HepG2 (cell line): ENCODE measurements around the gene PPP2R2C. TPM values are rescaled to one million over a fixed set of nuclear protein-coding genes. Genes with fewer than 3 reads are reported as not detected.

Experiments used
- AGO2 ChIP-seq: fragments of 200-400 bp; formaldehyde crosslinking; optimal IDR thresholded peaks from 2 replicates; pipeline ENCODE3; 2017; ENCODE audit warnings: mild to moderate bottlenecking, low read depth, low read length, moderate library complexity
- CHD2 ChIP-seq: IDR thresholded peaks from 2 replicates; pipeline ENCODE4 v1.6.1; 2011; ENCODE audit warnings: low read depth, low read length, improper control_type of control experiment
- FOXP4 ChIP-seq: sonication (generic); formaldehyde crosslinking; IDR thresholded peaks from 2 replicates; pipeline ENCODE4 v1.4.0; 2020; ENCODE audit warnings: missing genetic modification reagents
- MTF1 ChIP-seq: sonication (generic); formaldehyde crosslinking; IDR thresholded peaks from 2 replicates; pipeline ENCODE4 v1.5.0; 2020; ENCODE audit warnings: missing genetic modification reagents
- PHF20 ChIP-seq: sonication (generic); formaldehyde crosslinking; IDR thresholded peaks from 2 replicates; pipeline ENCODE4 v1.5.0; 2020; ENCODE audit warnings: mild to moderate bottlenecking, missing genetic modification reagents
- RARA ChIP-seq: IDR thresholded peaks from 2 replicates; pipeline ENCODE4 v1.6.1; 2016; ENCODE audit warnings: missing genetic modification reagents, missing compliant biosample characterization
- RXRB ChIP-seq: IDR thresholded peaks from 2 replicates; pipeline ENCODE4 v1.6.1; 2016; ENCODE audit warnings: borderline replicate concordance, missing genetic modification reagents, missing compliant biosample characterization
- UBTF ChIP-seq: sonication (generic); formaldehyde crosslinking; IDR thresholded peaks from 2 replicates; pipeline ENCODE4 v1.4.0; 2020; ENCODE audit warnings: mild to moderate bottlenecking, missing genetic modification reagents
- YEATS4 ChIP-seq: sonication (generic); formaldehyde crosslinking; IDR thresholded peaks from 2 replicates; pipeline ENCODE4 v1.4.0; 2020; ENCODE audit warnings: missing genetic modification reagents, borderline replicate concordance
- ZBED4 ChIP-seq: sonication (generic); formaldehyde crosslinking; IDR thresholded peaks from 2 replicates; pipeline ENCODE4 v1.4.0; 2020; ENCODE audit warnings: missing genetic modification reagents, borderline replicate concordance
- ZNF12 ChIP-seq: sonication (generic); formaldehyde crosslinking; IDR thresholded peaks from 2 replicates; pipeline ENCODE4 v1.5.0; 2020; ENCODE audit warnings: missing genetic modification reagents
- ZNF276 ChIP-seq: sonication (generic); formaldehyde crosslinking; IDR thresholded peaks from 2 replicates; pipeline ENCODE4 v1.4.0; 2020; ENCODE audit warnings: mild to moderate bottlenecking, low read depth, missing genetic modification reagents
- ZNF335 ChIP-seq: sonication (generic); formaldehyde crosslinking; IDR thresholded peaks from 2 replicates; pipeline ENCODE4 v1.4.0; 2020; ENCODE audit warnings: missing genetic modification reagents
- ZNF550 ChIP-seq: sonication (generic); formaldehyde crosslinking; IDR thresholded peaks from 2 replicates; pipeline ENCODE4 v1.4.0; 2020; ENCODE audit warnings: mild to moderate bottlenecking, missing genetic modification reagents, borderline replicate concordance
- ZNF614 ChIP-seq: IDR thresholded peaks from 2 replicates; pipeline ENCODE4 v1.6.1; 2018; ENCODE audit warnings: missing biosample characterization, missing genetic modification reagents, inconsistent platforms, borderline replicate concordance
- ZNF687 ChIP-seq: sonication (generic); formaldehyde crosslinking; IDR thresholded peaks from 2 replicates; pipeline ENCODE4 v1.5.1; 2020; ENCODE audit warnings: mild to moderate bottlenecking, missing genetic modification reagents, moderate library complexity
- polyA plus RNA-seq, 8 experiments: library from polyadenylated mRNA; depleted of rRNA in 3 of 8; stranded (reverse) in 7 of 8; unstranded in 1 of 8; fragments of >200 nt; fragmentation: Illumina TruSeq in 4 of 8; extraction: Trizol in 4 of 8; gene quantifications; 2 replicates each; pipeline versions ENCODE4 v1.2.1 to v1.2.3, GENCODE V29; 2011 to 2016; ENCODE audit warnings: low read depth in 4 of 8, missing spikeins in 1 of 8, mixed read lengths in 1 of 8; ENCODE audit not compliant: insufficient read depth in 1 of 8
- total RNA-seq, 5 experiments: library from RNA; depleted of rRNA; stranded (reverse); fragments of >200 nt; fragmentation: Illumina TruSeq; extraction: Trizol; gene quantifications; 2 replicates each; pipeline ENCODE4 v1.2.3, GENCODE V29; 2016; ENCODE audit warnings: low read depth in 1 of 5

Gene PPP2R2C
- total and polyA plus RNA-seq, 2 of the 13 experiments (the other 11 are each of a cell fraction or from before 2014, with no cell fraction given) = 0.60 to 8.6 TPM

GRCh38 chr4:6278801-6279197, 193.6 kb downstream of the PPP2R2C start (continued):
- peak; percentile 25; the same call in 1 of the 2 replicates for TF ChIP-seq ZNF335
- TF ChIP-seq PHF20 = no peak
- no peak for TF ChIP-seq YEATS4 (CRISPR knock-in tag)
- TF ChIP-seq ZNF276 = no peak
- no peak for TF ChIP-seq ZNF12 (CRISPR knock-in tag)
- TF ChIP-seq AGO2 = no peak
- peak; percentile 48; the same call in 1 of the 2 replicates for TF ChIP-seq FOXP4 (CRISPR knock-in tag)
- no peak for TF ChIP-seq CHD2
- no peak for TF ChIP-seq ZNF550 (CRISPR knock-in tag)
- peak; percentile 81 for TF ChIP-seq ZNF687
- 0 out of 2 replicates have a peak, but pooled peaks have one; percentile 17 for TF ChIP-seq RXRB
- TF ChIP-seq ZBED4 (CRISPR knock-in tag) = peak; percentile 49
- no peak for TF ChIP-seq RARA (CRISPR knock-in tag)
- no peak for TF ChIP-seq UBTF (CRISPR knock-in tag)
- TF ChIP-seq MTF1 (CRISPR knock-in tag) = no peak
- peak; percentile 81; the same call in 1 of the 2 replicates for TF ChIP-seq ZNF614
